A549 (cell line): ENCODE results near the gene RERE.

Experiments
- EP300 ChIP-seq, 2 experiments: fragments of >200 bp; sonication (Bioruptor Twin); formaldehyde crosslinking; IDR thresholded peaks; 2 replicates in 1 of 2; 3 replicates in 1 of 2; pipeline ENCODE4 v1.6.1; 2016 to 2017
- JUNB ChIP-seq: fragments of >200 bp; sonication (Bioruptor Twin); formaldehyde crosslinking; IDR thresholded peaks from 2 replicates; pipeline ENCODE4 v1.6.1; 2016
- RAD21 ChIP-seq, 2 experiments: fragments of >200 bp in 1 of 2; sonication (Bioruptor Twin) in 1 of 2; formaldehyde crosslinking in 1 of 2; IDR thresholded peaks in 1 of 2; conservative IDR thresholded peaks in 1 of 2; 2 replicates in 1 of 2; 3 replicates in 1 of 2; pipeline ENCODE4 v1.6.1; 2012 to 2018; ENCODE audit warnings: inconsistent platforms in 1 of 2
- SMC3 ChIP-seq: fragments of >200 bp; sonication (Bioruptor Twin); formaldehyde crosslinking; IDR thresholded peaks from 3 replicates; pipeline ENCODE4 v1.6.1; 2018; ENCODE audit warnings: inconsistent platforms
- TF ChIP-seq, protein P1 (sequence below): IDR thresholded peaks from 2 replicates; pipeline ENCODE4 v1.6.1; 2012
- TF ChIP-seq, protein P2 (sequence below): fragments of >200 bp; sonication (Bioruptor Twin); formaldehyde crosslinking; IDR thresholded peaks from 3 replicates; pipeline ENCODE4 v1.5.1; 2016

DNA sequence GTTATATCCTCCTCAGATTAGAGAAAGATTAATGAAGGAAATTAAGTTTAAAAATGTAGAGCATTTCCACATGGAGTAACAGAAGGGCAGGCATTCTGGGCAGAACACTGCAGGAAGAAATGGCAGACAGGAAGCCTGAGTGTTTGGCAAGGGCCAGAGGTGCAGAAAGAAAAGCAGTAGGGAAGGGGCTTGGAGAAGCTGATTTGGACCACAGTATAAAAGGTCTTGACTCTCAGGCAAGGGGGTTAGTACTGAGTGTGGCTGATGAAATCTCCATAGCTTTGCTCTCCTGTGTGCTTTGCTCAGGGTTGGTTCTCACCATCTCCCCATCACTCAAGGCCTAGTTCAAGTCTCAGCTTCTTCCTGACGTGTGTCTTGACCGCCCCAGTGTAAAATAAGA, 419.4 kb downstream of the RERE start:
- TF ChIP-seq, protein P1, sequence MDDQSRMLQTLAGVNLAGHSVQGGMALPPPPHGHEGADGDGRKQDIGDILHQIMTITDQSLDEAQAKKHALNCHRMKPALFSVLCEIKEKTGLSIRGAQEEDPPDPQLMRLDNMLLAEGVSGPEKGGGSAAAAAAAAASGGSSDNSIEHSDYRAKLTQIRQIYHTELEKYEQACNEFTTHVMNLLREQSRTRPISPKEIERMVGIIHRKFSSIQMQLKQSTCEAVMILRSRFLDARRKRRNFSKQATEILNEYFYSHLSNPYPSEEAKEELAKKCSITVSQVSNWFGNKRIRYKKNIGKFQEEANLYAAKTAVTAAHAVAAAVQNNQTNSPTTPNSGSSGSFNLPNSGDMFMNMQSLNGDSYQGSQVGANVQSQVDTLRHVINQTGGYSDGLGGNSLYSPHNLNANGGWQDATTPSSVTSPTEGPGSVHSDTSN: no peak
- TF ChIP-seq, protein P2, sequence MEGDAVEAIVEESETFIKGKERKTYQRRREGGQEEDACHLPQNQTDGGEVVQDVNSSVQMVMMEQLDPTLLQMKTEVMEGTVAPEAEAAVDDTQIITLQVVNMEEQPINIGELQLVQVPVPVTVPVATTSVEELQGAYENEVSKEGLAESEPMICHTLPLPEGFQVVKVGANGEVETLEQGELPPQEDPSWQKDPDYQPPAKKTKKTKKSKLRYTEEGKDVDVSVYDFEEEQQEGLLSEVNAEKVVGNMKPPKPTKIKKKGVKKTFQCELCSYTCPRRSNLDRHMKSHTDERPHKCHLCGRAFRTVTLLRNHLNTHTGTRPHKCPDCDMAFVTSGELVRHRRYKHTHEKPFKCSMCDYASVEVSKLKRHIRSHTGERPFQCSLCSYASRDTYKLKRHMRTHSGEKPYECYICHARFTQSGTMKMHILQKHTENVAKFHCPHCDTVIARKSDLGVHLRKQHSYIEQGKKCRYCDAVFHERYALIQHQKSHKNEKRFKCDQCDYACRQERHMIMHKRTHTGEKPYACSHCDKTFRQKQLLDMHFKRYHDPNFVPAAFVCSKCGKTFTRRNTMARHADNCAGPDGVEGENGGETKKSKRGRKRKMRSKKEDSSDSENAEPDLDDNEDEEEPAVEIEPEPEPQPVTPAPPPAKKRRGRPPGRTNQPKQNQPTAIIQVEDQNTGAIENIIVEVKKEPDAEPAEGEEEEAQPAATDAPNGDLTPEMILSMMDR: no peak
- TF ChIP-seq RAD21 (conservative IDR thresholded peaks at IDR 0.05 in 1 of 2, IDR thresholded peaks at IDR 0.05 in 1 of 2) (no peak), EP300 (IDR thresholded peaks at IDR 0.05) (no peak), SMC3 (no peak), JUNB (no peak)
